ENCODE results near the gene TRDN. TPM values are rescaled to one million over a fixed set of nuclear protein-coding genes. Genes with fewer than 3 reads are reported as not detected.
A peak's percentile ranks its signal among the peaks of the same experiment; 100 is the strongest.
"Not testable (repeated sequence)": the region's sequence is repeated elsewhere in the genome, so short reads cannot be mapped to it uniquely, and the experiment has no call there.

Gene TRDN
- total RNA-seq, 1 donor from 2014 or later: 490 TPM

DNA sequence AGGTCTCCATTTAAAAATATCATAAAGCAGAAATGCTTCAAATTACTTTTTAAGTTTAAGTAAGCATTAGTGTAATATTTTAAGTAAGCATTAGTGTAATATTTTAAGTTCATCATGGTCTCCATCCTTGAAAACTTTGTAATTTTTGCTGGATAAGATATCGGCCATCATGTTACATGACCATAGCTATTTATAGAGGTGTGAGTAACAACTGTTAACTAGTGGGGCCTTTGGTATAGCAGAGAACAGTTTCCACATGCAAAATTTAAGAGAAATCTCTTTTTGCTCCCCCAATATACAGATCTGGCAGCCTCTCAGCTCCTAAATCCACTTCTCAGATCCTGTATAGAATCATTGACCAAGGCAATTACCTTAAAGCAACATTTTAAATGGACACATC is 468 bp downstream of the TRDN start:
- intact Hi-C loops (cut with DNase I): loop anchor here (5.0 kb wide), 3 partner anchors 104 to 219 kb away; no protein-coding TSS in a partner anchor

DNA sequence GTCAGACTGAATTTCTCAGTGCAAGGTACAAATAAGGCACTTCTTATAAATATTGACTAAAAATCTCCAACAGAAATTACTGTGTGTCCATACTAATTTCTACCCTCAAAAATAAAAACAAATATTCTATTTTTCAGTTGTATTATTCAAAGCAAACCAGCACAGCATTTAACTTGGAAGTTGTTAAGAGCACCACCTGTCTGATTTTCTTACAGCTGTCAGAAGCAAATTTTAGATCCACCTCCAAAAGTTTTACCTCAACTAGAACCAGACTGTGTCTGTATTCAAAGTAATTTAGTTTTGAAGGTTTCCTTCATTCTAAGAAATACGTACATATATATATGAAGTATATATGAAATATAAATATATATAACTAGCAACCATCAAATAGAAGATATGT is 1.2 kb downstream of the TRDN start:
- DNase-seq (ENCODE audit: low spot score): no peak

More for the DNA sequence above, 468 bp downstream of the TRDN start:
- no peak for DNase-seq (ENCODE audit: low spot score)

DNA sequence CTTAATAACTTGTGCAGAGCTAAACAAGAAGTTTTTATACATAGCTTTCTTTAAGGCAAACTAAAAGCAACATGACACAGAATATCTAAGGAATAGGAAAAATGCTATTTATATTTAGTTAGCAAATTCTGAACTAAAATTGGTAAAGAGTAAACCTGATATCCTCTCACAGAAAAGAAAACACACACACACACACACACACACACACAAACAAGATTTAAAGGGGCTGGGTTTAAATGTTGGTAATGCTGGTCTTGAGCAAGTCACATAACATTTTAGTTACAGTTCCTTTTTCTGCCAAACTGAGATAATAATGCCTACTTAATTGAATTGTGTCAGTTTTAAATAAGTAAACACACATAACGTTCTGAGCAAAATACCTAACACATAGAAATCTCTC is 1.6 kb downstream of the TRDN start:
- intact Hi-C loops (cut with DNase I): loop anchor here (5.0 kb wide), 3 partner anchors 103 to 218 kb away; no protein-coding TSS in a partner anchor

More for the DNA sequence above, 1.2 kb downstream of the TRDN start:
- intact Hi-C loops (cut with DNase I): loop anchor here (5.0 kb wide), 3 partner anchors 103 to 218 kb away; no protein-coding TSS in a partner anchor

DNA sequence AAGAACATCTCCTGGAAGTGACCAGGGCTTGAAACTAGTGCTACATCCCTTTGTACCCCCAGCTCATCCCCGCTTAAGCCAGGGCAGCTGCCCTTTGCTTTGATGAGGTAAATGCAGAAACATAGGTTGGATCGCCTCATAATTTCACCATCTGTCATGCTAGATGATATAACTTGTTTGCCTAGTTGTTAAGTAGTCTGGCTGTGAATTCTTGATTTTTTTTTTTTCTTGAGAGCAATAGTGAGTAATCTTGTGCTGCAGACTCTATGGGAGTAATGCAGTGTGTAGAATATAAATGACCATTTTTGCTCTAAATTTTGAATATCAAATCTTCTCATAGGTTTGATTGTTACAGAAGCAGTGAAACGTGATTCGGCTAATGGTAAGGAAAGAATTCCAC is 4.1 kb downstream of the TRDN start:
- no peak for DNase-seq (ENCODE audit: low spot score)
- intact Hi-C loops (cut with DNase I): loop anchor here (5.0 kb wide), 1 partner anchor 115 kb away; no protein-coding TSS in a partner anchor

More for the DNA sequence above, 1.6 kb downstream of the TRDN start:
- no peak for DNase-seq (ENCODE audit: low spot score)

DNA sequence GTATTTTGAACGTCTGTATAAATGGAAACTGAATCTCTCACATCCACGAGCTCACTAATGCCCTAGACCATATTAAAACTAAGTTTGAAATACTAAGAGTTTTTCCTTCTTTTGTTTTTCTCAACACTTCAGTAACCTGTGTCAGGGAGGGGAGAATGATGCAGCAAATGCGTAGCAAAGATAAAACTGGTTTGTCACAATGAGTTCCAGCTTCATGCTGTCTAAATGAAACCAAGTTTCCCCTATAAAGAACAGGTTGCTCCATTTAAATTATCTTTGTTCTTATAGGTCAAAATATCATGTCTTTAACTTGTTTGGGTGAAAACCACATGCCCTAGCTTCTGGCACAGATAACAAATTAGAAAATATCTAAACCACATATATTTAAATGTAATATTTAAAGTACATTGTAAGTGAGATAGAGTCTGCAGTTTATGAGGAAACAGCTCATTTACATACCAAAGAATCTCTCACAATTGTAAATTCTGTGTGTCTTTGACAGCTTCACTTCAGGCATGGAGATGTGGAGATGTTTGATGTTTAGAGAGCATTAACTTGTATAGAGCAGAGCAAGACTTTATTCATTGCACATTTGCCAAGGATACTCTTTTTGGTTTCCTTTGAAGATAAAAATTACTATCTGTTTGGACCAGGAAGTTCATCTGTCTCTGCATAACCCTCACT is 7.3 kb downstream of the TRDN start:
- intact Hi-C loops (cut with DNase I): no loop called here
- no peak for DNase-seq (ENCODE audit: low spot score)

DNA sequence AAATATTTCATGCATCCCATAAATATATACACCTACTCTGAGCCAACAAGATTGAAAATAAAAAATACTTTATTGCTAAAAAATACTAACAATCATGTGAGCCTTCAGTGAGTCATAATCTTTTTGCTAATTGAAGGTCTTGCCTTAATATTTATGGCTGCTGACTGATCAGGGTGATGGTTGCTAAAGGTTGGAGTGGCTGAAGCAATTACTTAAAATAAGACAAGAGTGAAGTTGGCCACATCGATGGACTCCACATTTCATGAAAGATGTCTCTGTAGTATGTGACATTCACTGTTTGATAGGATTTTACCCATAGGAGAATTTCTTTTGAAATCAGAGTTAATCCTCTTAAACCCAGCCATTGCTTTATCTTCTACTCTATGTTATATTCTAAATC is 11.1 kb downstream of the TRDN start:
- intact Hi-C loops (cut with DNase I): no loop called here
- DNase-seq (ENCODE audit: low spot score): no peak

DNA sequence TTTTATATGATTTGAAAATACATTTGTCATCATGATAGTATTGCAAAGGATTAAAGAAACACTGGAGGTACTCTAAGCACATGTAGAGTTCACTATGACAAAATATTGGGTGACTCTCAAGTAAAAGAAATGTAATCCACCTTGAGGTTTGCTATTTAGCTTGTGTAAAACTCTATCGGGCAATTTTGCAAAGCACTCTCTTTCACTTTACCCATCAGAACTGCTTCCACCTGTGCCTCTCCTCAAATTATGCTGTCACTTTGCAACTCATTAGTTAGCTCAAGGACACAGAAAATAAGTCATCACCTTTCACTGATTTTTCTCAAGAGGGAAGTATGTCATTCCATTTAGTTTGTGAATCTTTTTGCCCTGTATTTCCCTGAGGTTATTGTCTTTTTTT is 14.0 kb downstream of the TRDN start:
- no peak for DNase-seq (ENCODE audit: low spot score)
- intact Hi-C loops (cut with DNase I): no loop called here

DNA sequence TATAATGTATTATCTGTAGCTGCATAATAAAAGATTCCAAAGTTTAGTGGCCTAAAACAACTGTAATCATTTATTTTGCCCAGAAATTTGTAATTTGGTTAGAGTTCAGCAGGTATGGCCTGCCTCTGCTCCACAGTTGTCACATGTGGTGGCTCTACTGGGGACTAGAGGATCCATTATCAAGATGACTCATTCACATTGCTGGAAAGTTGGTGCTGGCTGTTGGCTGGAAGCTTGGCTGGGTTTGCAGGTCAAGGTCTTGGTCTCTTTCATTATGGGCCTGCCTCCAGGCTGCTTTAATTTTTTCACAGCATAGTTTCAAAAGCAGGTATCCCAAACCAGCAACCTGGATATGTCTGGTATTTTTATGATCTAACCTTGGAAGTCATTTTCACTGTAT is 17.6 kb downstream of the TRDN start:
- peak; percentile 75 for DNase-seq (ENCODE audit: low spot score)
- intact Hi-C loops (cut with DNase I): no loop called here

DNA sequence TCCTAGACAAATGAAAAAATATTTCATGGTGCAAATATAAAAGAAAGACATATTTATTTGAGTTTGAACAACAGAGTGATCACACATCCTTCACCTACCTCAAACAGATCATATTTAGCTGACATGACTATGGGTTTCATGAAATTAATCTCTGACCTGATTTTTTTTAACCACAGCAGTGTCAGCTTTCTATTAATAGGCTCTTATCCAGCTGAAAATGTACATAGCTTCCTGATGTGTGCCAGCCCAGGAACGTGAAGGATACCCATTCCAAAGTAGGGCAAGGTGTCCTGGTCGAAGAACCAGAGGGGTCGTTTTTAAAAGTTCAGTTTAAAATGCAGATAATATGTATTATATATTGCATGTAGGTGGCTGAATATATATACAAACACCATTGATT is 19.8 kb downstream of the TRDN start:
- no peak for DNase-seq (ENCODE audit: low spot score)
- intact Hi-C loops (cut with DNase I): no loop called here

DNA sequence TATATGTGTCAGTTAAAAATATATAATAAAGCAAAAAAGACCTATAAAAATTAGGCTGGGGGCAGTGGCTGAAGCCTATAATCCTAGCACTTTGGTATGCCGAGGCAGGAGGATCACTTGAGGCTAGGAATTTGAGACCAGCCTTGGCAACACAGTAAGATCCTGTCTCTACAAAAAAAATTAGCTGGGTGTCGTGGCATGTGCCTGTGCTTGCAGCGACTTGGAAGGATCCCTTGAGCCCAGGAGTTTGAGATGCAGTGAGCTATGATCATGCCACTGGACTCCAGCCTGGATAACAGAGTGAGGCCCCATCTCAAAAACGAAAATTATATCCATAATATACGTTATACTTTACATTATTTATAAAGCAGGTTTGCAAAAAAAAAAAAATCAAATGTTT is 20.7 kb downstream of the TRDN start:
- no peak for DNase-seq (ENCODE audit: low spot score)
- intact Hi-C loops (cut with DNase I): no loop called here

DNA sequence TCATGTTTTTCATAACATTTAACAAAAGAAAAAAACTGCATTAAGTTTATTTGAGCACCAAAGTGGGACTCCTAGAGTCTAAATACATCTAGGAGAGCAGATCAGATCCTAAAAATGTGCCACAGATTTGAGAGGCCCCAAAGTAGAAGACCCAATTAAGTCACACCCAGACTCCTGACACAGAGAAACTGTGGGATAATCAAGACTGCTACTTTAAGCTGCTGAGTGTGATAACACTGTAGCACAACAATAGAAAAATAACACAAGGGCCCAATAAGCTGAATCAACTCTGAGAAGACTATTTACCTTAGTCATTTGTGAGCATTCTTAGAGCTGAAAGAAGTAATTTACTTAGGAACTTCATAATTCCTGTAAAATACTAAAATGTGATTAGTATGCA is 26.0 kb downstream of the TRDN start:
- DNase-seq (ENCODE audit: low spot score): no peak
- intact Hi-C loops (cut with DNase I): no loop called here

DNA sequence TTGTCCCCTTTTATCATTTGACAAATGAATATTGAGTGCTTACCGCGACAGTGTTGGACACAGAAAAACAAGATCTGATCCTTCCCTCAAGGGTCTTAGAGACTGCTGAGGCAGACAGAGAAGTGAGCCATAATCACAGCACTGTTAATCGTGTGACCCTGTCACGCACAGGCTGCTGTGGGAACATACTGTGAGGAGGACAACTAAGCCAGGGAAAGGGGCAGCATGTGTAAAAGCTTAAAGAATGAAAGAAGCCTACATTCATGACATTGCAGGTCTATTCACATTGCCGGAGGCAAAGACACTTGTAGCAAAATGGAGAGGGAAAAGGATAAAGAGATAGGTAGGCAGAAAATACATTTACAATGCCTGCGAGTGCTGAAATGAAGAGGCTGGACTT is 32.7 kb downstream of the TRDN start:
- no peak for DNase-seq (ENCODE audit: low spot score)
- intact Hi-C loops (cut with DNase I): no loop called here

DNA sequence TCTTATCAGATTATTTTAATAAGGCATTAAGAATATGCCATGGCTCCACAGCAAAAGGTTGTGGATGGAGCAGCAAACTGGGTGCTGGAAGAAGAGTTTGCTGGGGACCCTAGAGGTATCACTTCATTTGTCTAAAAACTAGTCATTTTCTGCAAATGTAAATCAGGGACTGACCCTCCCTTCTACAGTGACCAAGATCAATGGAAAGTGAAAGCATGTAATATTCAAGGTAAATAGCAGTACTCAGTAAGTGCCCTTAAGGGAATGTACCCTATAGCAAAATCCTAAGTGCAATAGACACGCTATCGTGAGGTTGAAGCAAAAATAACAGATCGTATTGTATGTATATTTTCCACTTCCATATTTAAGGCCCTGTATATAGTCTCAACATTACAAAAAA is 38.7 kb downstream of the TRDN start:
- intact Hi-C loops (cut with DNase I): no loop called here
- DNase-seq (ENCODE audit: low spot score): no peak

DNA sequence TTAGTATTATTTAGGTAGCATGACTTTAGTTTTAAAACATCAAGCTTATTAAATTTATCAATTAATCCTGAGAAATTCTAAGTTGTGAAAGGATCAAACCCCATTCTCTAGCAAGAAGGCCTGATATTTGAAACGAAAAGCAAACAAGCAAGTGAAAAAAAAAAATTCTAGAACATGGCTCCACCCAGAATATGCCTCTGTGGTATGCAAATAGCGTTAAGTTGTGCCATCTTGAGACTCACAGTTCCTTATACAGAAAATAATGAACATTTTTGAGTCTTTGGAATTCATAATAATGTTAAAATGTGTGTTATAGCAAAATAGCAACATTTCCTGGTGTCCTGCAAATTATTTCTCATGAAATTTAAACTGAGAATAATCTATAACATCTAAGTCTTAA is 42.0 kb downstream of the TRDN start:
- no peak for DNase-seq (ENCODE audit: low spot score)
- intact Hi-C loops (cut with DNase I): no loop called here

DNA sequence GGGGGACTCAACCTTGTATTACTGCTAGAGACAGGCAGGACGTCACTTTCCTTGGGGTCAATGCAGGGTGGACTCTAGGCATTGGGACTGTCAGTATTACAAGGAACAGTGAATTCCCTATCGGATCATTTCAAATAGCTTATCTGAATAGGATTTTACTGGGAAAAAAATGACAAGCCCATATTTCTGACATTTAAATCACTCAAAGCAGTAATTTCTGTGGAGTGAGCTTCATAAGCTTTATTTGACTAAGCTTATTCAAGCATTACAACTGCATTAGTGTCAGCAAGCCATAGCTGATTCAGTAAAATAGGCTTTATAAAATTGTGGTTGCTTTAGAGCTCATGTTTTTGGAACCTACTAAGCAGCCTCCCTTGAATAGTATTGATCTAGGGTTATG is 44.3 kb downstream of the TRDN start:
- no peak for DNase-seq (ENCODE audit: low spot score)
- intact Hi-C loops (cut with DNase I): no loop called here

DNA sequence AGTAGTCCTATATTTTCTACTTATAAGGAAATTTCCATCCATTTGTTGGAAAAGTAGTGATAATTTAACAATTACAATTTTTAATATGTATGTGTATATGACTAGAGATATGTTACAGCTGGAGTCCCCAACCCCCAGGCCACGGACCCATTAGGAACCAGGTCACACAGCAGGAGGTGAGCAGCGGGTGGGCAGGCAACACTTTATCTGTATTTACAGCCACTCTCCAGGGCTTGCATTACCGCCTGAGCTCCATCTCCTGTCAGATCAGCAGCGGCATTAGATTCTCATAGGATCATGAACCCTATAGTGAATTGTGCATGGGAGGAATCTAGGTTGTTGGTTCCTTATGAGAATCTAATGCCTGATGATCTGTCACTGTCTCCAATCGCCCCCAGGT is 46.8 kb downstream of the TRDN start:
- intact Hi-C loops (cut with DNase I): no loop called here
- DNase-seq (ENCODE audit: low spot score): no peak

DNA sequence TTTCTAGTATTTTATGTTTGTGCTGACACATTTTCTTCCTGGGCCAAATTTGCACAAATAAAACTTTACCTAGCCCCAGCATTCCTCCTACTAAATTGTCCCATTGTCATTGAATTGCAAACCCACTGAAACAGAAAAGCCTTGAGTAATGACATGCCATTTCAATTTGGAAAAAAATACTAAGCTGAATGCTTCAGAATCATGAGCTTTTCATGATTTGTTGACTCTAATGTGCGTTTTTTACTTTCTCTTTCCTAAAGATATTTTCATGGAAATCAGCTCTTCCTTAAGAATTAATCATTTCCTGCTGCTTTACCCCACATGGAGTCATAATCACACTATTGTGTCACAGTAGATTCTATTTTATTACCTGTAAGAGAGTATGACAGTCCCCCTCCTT is 47.4 kb downstream of the TRDN start:
- intact Hi-C loops (cut with DNase I): no loop called here
- DNase-seq (ENCODE audit: low spot score): no peak

DNA sequence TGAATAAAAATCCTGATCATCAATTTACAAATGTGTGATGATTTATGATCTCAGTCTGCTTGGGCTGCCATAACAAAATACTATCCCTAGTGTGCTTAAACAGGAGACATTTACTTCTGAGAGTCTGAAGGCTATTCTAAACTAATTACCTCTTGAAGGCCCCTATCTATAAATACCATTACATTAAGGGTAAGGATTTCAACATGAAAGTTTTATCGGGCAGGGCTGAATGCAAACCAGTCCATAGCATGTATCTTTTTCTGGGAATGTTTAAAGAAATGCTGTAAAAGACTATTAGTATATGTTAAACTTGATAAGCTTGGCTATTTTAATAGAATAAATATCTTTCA is 48.2 kb downstream of the TRDN start:
- intact Hi-C loops (cut with DNase I): no loop called here
- DNase-seq (ENCODE audit: low spot score): no peak

DNA sequence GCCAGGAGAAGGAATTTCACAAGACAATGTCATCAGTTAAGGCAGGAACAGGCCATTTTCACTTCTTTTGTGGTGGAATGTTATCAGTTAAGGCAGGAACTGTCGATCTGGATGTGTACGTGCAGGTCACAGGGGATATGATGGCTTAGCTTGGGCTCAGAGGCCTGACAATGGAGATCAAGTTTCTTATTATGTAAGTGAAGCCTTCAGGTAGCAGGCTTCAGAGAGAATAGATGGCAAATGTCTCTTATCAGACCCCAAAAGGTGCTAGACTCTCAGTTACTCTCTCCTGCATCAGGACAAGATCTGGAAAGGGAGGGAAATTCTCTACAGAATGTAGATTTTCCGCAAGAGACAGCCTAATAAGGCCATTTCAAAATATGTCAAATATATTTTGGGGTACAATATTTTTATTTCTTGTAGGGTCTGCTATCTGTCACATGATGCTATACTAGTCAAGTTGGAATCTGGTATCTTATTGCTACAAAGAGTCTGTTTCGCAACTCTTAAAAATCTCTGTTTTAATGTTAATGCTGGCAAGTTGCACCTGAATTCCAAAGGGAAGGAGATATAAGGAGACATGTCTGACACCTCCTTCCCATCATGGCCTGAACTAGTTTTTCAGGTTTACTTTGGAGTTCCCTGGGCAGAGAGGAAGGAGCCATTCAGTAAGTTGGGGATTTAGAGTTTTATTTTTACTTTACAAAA is 48.8 kb downstream of the TRDN start:
- no peak for DNase-seq (ENCODE audit: low spot score)
- intact Hi-C loops (cut with DNase I): no loop called here

DNA sequence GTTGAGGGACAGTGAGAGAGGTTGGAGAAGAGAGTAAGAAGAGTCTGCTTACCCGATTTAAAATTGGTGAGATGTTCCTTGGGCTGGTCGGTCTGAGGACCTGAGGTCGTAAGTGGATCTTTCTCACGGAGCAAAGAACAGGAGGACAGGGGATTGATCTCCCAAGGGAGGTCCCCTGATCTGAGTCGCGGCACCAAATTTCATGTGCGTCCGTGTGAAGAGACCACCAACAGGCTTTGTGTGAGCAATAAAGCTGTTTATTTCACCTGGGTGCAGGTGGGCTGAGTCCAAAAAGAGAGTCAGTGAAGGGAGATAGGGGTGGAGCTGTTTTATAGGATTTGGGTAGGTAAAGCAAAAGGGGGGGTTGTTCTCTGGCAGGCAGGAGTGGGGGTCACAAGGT is 49.3 kb downstream of the TRDN start:
- intact Hi-C loops (cut with DNase I); DNase-seq (ENCODE audit: low spot score): not testable (repeated sequence)

DNA sequence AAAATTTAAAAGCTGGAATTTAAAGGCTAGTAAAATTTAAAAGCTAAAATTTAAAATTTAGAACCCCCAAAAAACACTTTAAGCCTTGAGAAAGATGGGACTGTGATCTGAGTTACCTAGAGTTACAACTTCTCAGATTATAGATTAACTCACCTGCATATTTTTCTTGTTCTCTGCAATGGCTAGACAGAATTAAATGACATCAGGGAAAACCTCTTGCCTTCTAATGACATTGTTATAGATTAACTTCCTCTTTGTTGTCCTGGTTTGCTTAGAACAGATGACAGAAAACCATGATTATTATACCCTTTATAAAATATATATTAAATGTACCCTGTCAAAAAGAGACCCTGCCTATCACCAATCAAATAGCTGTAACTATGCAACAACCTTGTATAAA is 56.4 kb downstream of the TRDN start:
- DNase-seq (ENCODE audit: low spot score): no peak
- intact Hi-C loops (cut with DNase I): no loop called here
